ENCODE measurements around the gene CBX4. TPM values are rescaled to one million over a fixed set of nuclear protein-coding genes. Genes with fewer than 3 reads are reported as not detected.

CBX4 gene
- total RNA-seq, 6 experiments from 2014 or later, result 8.9 to 21.9 (median 15.1) TPM

- H3K36me3 ChIP-seq, result no peaks in the 10 kb centered on the region
- peak in 1 of 3 donors; percentile 50 for DNase-seq
- ATAC-seq, result no peak
- H3K4me1 ChIP-seq, result peaks cover 0 to 10% (median 3%) of the 10 kb centered on the region in 4 donors
- no peak overlapping the region for H3K27ac ChIP-seq
- H3K4me3 ChIP-seq, result no peak overlapping the region
- H3K27me3 ChIP-seq, result peaks cover 14 to 32% of the 10 kb centered on the region in 2 donors
- intact Hi-C loops (cut with DNase I), result no loop called here
- H3K9me3 ChIP-seq, result no peaks in the 10 kb centered on the region
- no peak for TF ChIP-seq CTCF (IDR thresholded peaks at IDR 0.05)
- no peak for TF ChIP-seq POLR2A (IDR thresholded peaks at IDR 0.05)
- 25% methylated on average over 15 of the region's 52 CpGs for WGBS (ENCODE audit: insufficient coverage, low coverage, low lambda C conversion rate, missing lambda C conversion rate)
These were observed 50.0 kb downstream of the CBX4 start for GRCh38 chr17:79788989-79789942.

- Histone ChIP-seq H3K4me1 (peaks cover 0 to 10% (median 3%) of the 10 kb centered on the region in 4 donors), H3K4me3 (no peak overlapping the region), H3K27ac (no peak overlapping the region), H3K9me3 (no peaks in the 10 kb centered on the region), H3K36me3 (no peaks in the 10 kb centered on the region), H3K27me3 (peaks cover 14 to 32% of the 10 kb centered on the region in 2 donors)
- TF ChIP-seq CTCF (IDR thresholded peaks at IDR 0.05), result no peak
- no peak for TF ChIP-seq POLR2A (IDR thresholded peaks at IDR 0.05)
- DNase-seq (no peak), ATAC-seq (no peak)
- 58% methylated on average over 4 of the region's 5 CpGs for WGBS (ENCODE audit: insufficient coverage, low coverage, low lambda C conversion rate, missing lambda C conversion rate)
- intact Hi-C loops (cut with DNase I), result no loop called here
These were observed 50.8 kb downstream of the CBX4 start for GRCh38 chr17:79788455-79788854.

- H3K27me3 ChIP-seq, result peaks cover 14 to 32% of the 10 kb centered on the region in 2 donors
- DNase-seq (peak in 1 of 3 donors; percentile 22), ATAC-seq (no peak)
- intact Hi-C loops (cut with DNase I), result no loop called here
- H3K9me3 ChIP-seq, result no peaks in the 10 kb centered on the region
- no peak overlapping the region for H3K4me3 ChIP-seq
- no peaks in the 10 kb centered on the region for H3K36me3 ChIP-seq
- TF ChIP-seq POLR2A (IDR thresholded peaks at IDR 0.05) (no peak), CTCF (IDR thresholded peaks at IDR 0.05) (no peak)
- H3K4me1 ChIP-seq, result peaks cover 0 to 10% (median 3%) of the 10 kb centered on the region in 4 donors
- H3K27ac ChIP-seq, result no peak overlapping the region
- 83% methylated on average over 5 of the region's 12 CpGs for WGBS (ENCODE audit: insufficient coverage, low coverage, low lambda C conversion rate, missing lambda C conversion rate)
These were observed 52.2 kb downstream of the CBX4 start for GRCh38 chr17:79786930-79787643.

GRCh38 chr17:79785900-79786810 lies 53.1 kb downstream of the CBX4 start:
- Histone ChIP-seq H3K27me3 (peaks cover 10 to 22% of the 10 kb centered on the region in 2 donors), H3K36me3 (no peaks in the 10 kb centered on the region), H3K4me3 (no peak overlapping the region), H3K27ac (no peak overlapping the region), H3K9me3 (no peaks in the 10 kb centered on the region), H3K4me1 (peaks cover 0 to 10% (median 3%) of the 10 kb centered on the region in 4 donors)
- intact Hi-C loops (cut with DNase I), result no loop called here
- no peak for TF ChIP-seq POLR2A (IDR thresholded peaks at IDR 0.05)
- TF ChIP-seq CTCF (IDR thresholded peaks at IDR 0.05), result no peak
- 100% methylated on average over 1 of the region's 15 CpGs for WGBS (ENCODE audit: insufficient coverage, low coverage, low lambda C conversion rate, missing lambda C conversion rate)
- ATAC-seq (no peak), DNase-seq (peak in 1 of 3 donors; percentile 41)

Data from right lobe of liver (tissue), 6 donors.